Measurements from ENCODE around the gene PTRH2. TPM values are rescaled to one million over a fixed set of nuclear protein-coding genes. Genes with fewer than 3 reads are reported as not detected.

Gene PTRH2
- total RNA-seq, 1 donor from 2014 or later, result 36.3 TPM

- no peak overlapping the region for H3K27ac ChIP-seq (ENCODE audit: low read depth, low read length)
- FAIRE-seq (no peak), DNase-seq (ENCODE audit: low read depth) (no peak)
- H3K36me3 Mint-ChIP-seq (ENCODE audit: low read depth, unreplicated experiment), result peaks cover 8% of the 10 kb centered on the region
- H3K4me3 ChIP-seq (ENCODE audit: insufficient read depth, low read depth, low read length), result no peak overlapping the region
- no peaks in the 10 kb centered on the region for H3K9me3 ChIP-seq (ENCODE audit: insufficient read depth, low read depth, low read length)
- no peaks in the 10 kb centered on the region for H3K27me3 Mint-ChIP-seq (ENCODE audit: low read depth, unreplicated experiment)
- H3K36me3 ChIP-seq (ENCODE audit: insufficient read depth, low read length), result peaks cover 18% of the 10 kb centered on the region
- H4K20me1 ChIP-seq (ENCODE audit: insufficient read depth, low read length), result no peaks in the 10 kb centered on the region
- TF ChIP-seq EZH2 (IDR thresholded peaks at IDR 0.05; ENCODE audit: insufficient read depth, low read length), result no peak
- TF ChIP-seq CTCF (IDR thresholded peaks at IDR 0.05; ENCODE audit: insufficient read depth, low read depth, low read length), result no peak
- H3K4me1 ChIP-seq (ENCODE audit: insufficient read depth, low read length), result no peaks in the 10 kb centered on the region
- H3K9me3 Mint-ChIP-seq (ENCODE audit: unreplicated experiment), result no peaks in the 10 kb centered on the region
- no peak overlapping the region for H3K4me3 Mint-ChIP-seq (ENCODE audit: unreplicated experiment)
- H3K4me2 ChIP-seq (ENCODE audit: low read length), result no peak overlapping the region
- no peaks in the 10 kb centered on the region for H3K4me1 Mint-ChIP-seq (ENCODE audit: low read depth, unreplicated experiment)
- no peak overlapping the region for H2AFZ ChIP-seq (ENCODE audit: low read depth, low read length)
- no peak overlapping the region for H3K27ac Mint-ChIP-seq (ENCODE audit: unreplicated experiment)
- H3K27me3 ChIP-seq (ENCODE audit: insufficient read depth, low read length), result no peaks in the 10 kb centered on the region
- H3K9ac ChIP-seq (ENCODE audit: low read length), result no peak overlapping the region
- H3K79me2 ChIP-seq (ENCODE audit: insufficient read depth, low read length), result peaks cover 7% of the 10 kb centered on the region
Measured at GRCh38 chr17:59737324-59737723, 30.1 kb upstream of the PTRH2 start.

GRCh38 chr17:59734226-59734625 lies 27.0 kb upstream of the PTRH2 start:
- FAIRE-seq, result no peak
- Histone ChIP-seq H2AFZ (ENCODE audit: low read depth, low read length) (no peak overlapping the region), H4K20me1 (ENCODE audit: insufficient read depth, low read length) (no peaks in the 10 kb centered on the region), H3K9me3 (ENCODE audit: insufficient read depth, low read depth, low read length) (no peaks in the 10 kb centered on the region), H3K36me3 (ENCODE audit: insufficient read depth, low read length) (peaks cover 18% of the 10 kb centered on the region), H3K4me3 (ENCODE audit: insufficient read depth, low read depth, low read length) (no peak overlapping the region), H3K27me3 (ENCODE audit: insufficient read depth, low read length) (no peaks in the 10 kb centered on the region), H3K4me2 (ENCODE audit: low read length) (no peak overlapping the region), H3K27ac (ENCODE audit: low read depth, low read length) (no peak overlapping the region), H3K4me1 (ENCODE audit: insufficient read depth, low read length) (peaks cover 6% of the 10 kb centered on the region), H3K79me2 (ENCODE audit: insufficient read depth, low read length) (peaks cover 34% of the 10 kb centered on the region), H3K9ac (ENCODE audit: low read length) (no peak overlapping the region)
- TF ChIP-seq CTCF (IDR thresholded peaks at IDR 0.05; ENCODE audit: insufficient read depth, low read depth, low read length) (no peak), EZH2 (IDR thresholded peaks at IDR 0.05; ENCODE audit: insufficient read depth, low read length) (no peak)
- H3K4me1 Mint-ChIP-seq (ENCODE audit: low read depth, unreplicated experiment), result peaks cover 8% of the 10 kb centered on the region
- H3K27me3 Mint-ChIP-seq (ENCODE audit: low read depth, unreplicated experiment), result no peaks in the 10 kb centered on the region
- no peak for DNase-seq (ENCODE audit: low read depth)
- no peak overlapping the region for H3K27ac Mint-ChIP-seq (ENCODE audit: unreplicated experiment)
- no peak overlapping the region for H3K4me3 Mint-ChIP-seq (ENCODE audit: unreplicated experiment)
- H3K36me3 Mint-ChIP-seq (ENCODE audit: low read depth, unreplicated experiment), result peaks cover 6% of the 10 kb centered on the region
- no peaks in the 10 kb centered on the region for H3K9me3 Mint-ChIP-seq (ENCODE audit: unreplicated experiment)

- H3K27ac Mint-ChIP-seq (ENCODE audit: unreplicated experiment), result no peak overlapping the region
- no peaks in the 10 kb centered on the region for H3K9me3 Mint-ChIP-seq (ENCODE audit: unreplicated experiment)
- no peak for DNase-seq (ENCODE audit: low read depth)
- peaks cover 6% of the 10 kb centered on the region for H3K36me3 Mint-ChIP-seq (ENCODE audit: low read depth, unreplicated experiment)
- TF ChIP-seq CTCF (IDR thresholded peaks at IDR 0.05; ENCODE audit: insufficient read depth, low read depth, low read length), result no peak
- no peaks in the 10 kb centered on the region for H3K27me3 ChIP-seq (ENCODE audit: insufficient read depth, low read length)
- peaks cover 18% of the 10 kb centered on the region for H3K36me3 ChIP-seq (ENCODE audit: insufficient read depth, low read length)
- H4K20me1 ChIP-seq (ENCODE audit: insufficient read depth, low read length), result no peaks in the 10 kb centered on the region
- H3K4me1 Mint-ChIP-seq (ENCODE audit: low read depth, unreplicated experiment), result peaks cover 8% of the 10 kb centered on the region
- no peak overlapping the region for H2AFZ ChIP-seq (ENCODE audit: low read depth, low read length)
- peaks cover 38% of the 10 kb centered on the region for H3K79me2 ChIP-seq (ENCODE audit: insufficient read depth, low read length)
- H3K4me3 Mint-ChIP-seq (ENCODE audit: unreplicated experiment), result no peak overlapping the region
- no peaks in the 10 kb centered on the region for H3K9me3 ChIP-seq (ENCODE audit: insufficient read depth, low read depth, low read length)
- H3K27me3 Mint-ChIP-seq (ENCODE audit: low read depth, unreplicated experiment), result no peaks in the 10 kb centered on the region
- no peak overlapping the region for H3K4me3 ChIP-seq (ENCODE audit: insufficient read depth, low read depth, low read length)
- no peak overlapping the region for H3K9ac ChIP-seq (ENCODE audit: low read length)
- no peak overlapping the region for H3K4me2 ChIP-seq (ENCODE audit: low read length)
- H3K4me1 ChIP-seq (ENCODE audit: insufficient read depth, low read length), result peaks cover 6% of the 10 kb centered on the region
- no peak for FAIRE-seq
- no peak overlapping the region for H3K27ac ChIP-seq (ENCODE audit: low read depth, low read length)
Measured at GRCh38 chr17:59733697-59734096, 26.5 kb upstream of the PTRH2 start.

Data from astrocyte (in vitro differentiated cells and primary cell).